HCT116 (cell line): ENCODE data around the gene KIR2DL1. TPM values are rescaled to one million over a fixed set of nuclear protein-coding genes. Genes with fewer than 3 reads are reported as not detected.

Experiments
- total RNA-seq: library from RNA; stranded (reverse); gene quantifications from one replicate; pipeline ENCODE4 v1.2.1, GENCODE V29; 2021; ENCODE audit not compliant: unreplicated experiment

KIR2DL1 gene
- total RNA-seq, 1 experiment from 2014 or later, result not detected

Other genes starting within 250 kb of the KIR2DL1 start
- not detected for gene LILRA2, start 196.0 kb upstream of the KIR2DL1 start, total RNA-seq
- not detected for gene LILRA1, start 176.2 kb upstream of the KIR2DL1 start, total RNA-seq
- not detected for gene LILRB1, start 139.3 kb upstream of the KIR2DL1 start, total RNA-seq
- gene LILRB4, start 106.8 kb upstream of the KIR2DL1 start, total RNA-seq, result not detected
- gene KIR3DL3, start 45.4 kb upstream of the KIR2DL1 start, total RNA-seq, result not detected
- not detected for gene KIR2DL3, start 31.3 kb upstream of the KIR2DL1 start, total RNA-seq
- not detected for gene KIR2DL4, start 33.8 kb downstream of the KIR2DL1 start, total RNA-seq
- gene KIR3DL1, start 46.7 kb downstream of the KIR2DL1 start, total RNA-seq, result not detected
- not detected for gene KIR2DS4, start 62.9 kb downstream of the KIR2DL1 start, total RNA-seq
- not detected for gene KIR3DL2, start 80.7 kb downstream of the KIR2DL1 start, total RNA-seq
- not detected for gene FCAR, start 104.4 kb downstream of the KIR2DL1 start, total RNA-seq
- not detected for gene NCR1, start 136.4 kb downstream of the KIR2DL1 start, total RNA-seq
- gene NLRP7, start 177.7 kb downstream of the KIR2DL1 start, total RNA-seq, result not detected
- gene NLRP2, start 196.6 kb downstream of the KIR2DL1 start, total RNA-seq, result 56.6 TPM